IMR-90 (cell line): ENCODE results near the gene ANKRD52. TPM values are rescaled to one million over a fixed set of nuclear protein-coding genes. Genes with fewer than 3 reads are reported as not detected.

Source experiments
- ATAC-seq: fragments of 200-7000 bp; cut with Tn5 transposase; 2 replicates; pipeline ENCODE4 v1.9.1; 2020; ENCODE audit warnings: low read depth, mild to moderate bottlenecking, moderate library complexity
- BruUV-seq: library from RNA; stranded (reverse); fragments of 400-500 nt; replicated peaks from 2 replicates; lab custom pipeline; 2021; lab: Mats Ljungman, UMichigan
- CTCF ChIA-PET: fragments of 300-600 bp; formaldehyde crosslinking; extraction: SDS; loops from one replicate; lab custom pipeline; 2021; ENCODE audit warnings: antibody characterized with exemption; lab: Yijun Ruan, JAX
- POLR2A ChIA-PET: fragments of 300-600 bp; sonication (Branson Sonifier 250); formaldehyde crosslinking; loops from one replicate; lab custom pipeline; 2022; ENCODE audit warnings: antibody characterized with exemption; ENCODE audit not compliant: unreplicated experiment; lab: Charles Lee
- DNase-seq: peaks from one replicate; pipeline ENCODE4 v3.0.0; 2013
- H2AFZ ChIP-seq: replicated peaks from 2 replicates; pipeline ENCODE3; 2013; ENCODE audit warnings: low read length, mild to moderate bottlenecking; ENCODE audit not compliant: poor library complexity
- H2AK5ac ChIP-seq: 2 replicates; pipeline ENCODE4 v1.6.1; 2013; ENCODE audit warnings: low read depth, low read length, inconsistent platforms
- H2AK9ac ChIP-seq: replicated peaks from 2 replicates; pipeline ENCODE3; 2013; ENCODE audit warnings: mild to moderate bottlenecking, low read depth, low read length, moderate library complexity; ENCODE audit not compliant: poor library complexity
- H2BK120ac ChIP-seq: 2 replicates; pipeline ENCODE4 v1.6.1; 2013; ENCODE audit warnings: low read depth, low read length, inconsistent platforms
- H2BK15ac ChIP-seq: 3 replicates; pipeline ENCODE4 v1.6.1; 2013; ENCODE audit warnings: low read depth, low read length, inconsistent platforms
- H2BK20ac ChIP-seq: 2 replicates; pipeline ENCODE4 v1.6.1; 2013; ENCODE audit warnings: low read depth, mild to moderate bottlenecking, inconsistent platforms, low read length, moderate library complexity
- H2BK5ac ChIP-seq: 2 replicates; pipeline ENCODE4 v1.6.1; 2013; ENCODE audit warnings: mild to moderate bottlenecking, low read depth, low read length, inconsistent platforms; ENCODE audit not compliant: poor library complexity, severe bottlenecking
- H3K14ac ChIP-seq: replicated peaks from 2 replicates; pipeline ENCODE4 v1.6.1; 2013; ENCODE audit warnings: low read depth, low read length, inconsistent platforms
- H3K18ac ChIP-seq: 2 replicates; pipeline ENCODE4 v1.6.1; 2013; ENCODE audit warnings: low read depth, low read length, control low read depth
- H3K23ac ChIP-seq: 2 replicates; pipeline ENCODE4 v1.6.1; 2013; ENCODE audit warnings: low read depth, low read length, inconsistent platforms
- H3K27ac ChIP-seq: 2 replicates; pipeline ENCODE4 v1.5.1; 2013; ENCODE audit warnings: mild to moderate bottlenecking, control low read depth, low read length; ENCODE audit not compliant: insufficient read depth
- H3K27me3 ChIP-seq: 2 replicates; pipeline ENCODE4 v1.6.1; 2013; ENCODE audit warnings: low read length; ENCODE audit not compliant: control insufficient read depth, insufficient read depth
- H3K36me3 ChIP-seq: 2 replicates; pipeline ENCODE4 v1.6.1; 2013; ENCODE audit warnings: low read length, mixed read lengths; ENCODE audit not compliant: control insufficient read depth, insufficient read depth
- H3K4ac ChIP-seq: 2 replicates; pipeline ENCODE4 v1.6.1; 2013; ENCODE audit warnings: low read depth, low read length, inconsistent platforms
- H3K4me1 ChIP-seq: 2 replicates; pipeline ENCODE4 v1.6.1; 2013; ENCODE audit warnings: low read length, mixed read lengths; ENCODE audit not compliant: control insufficient read depth, insufficient read depth
- H3K4me2 ChIP-seq: 2 replicates; pipeline ENCODE4 v1.6.1; 2013; ENCODE audit warnings: low read depth, mild to moderate bottlenecking, control low read depth, low read length, moderate library complexity
- H3K4me3 ChIP-seq: 2 replicates; pipeline ENCODE4 v1.5.1; 2013; ENCODE audit warnings: low read depth, mild to moderate bottlenecking, control low read depth, low read length, moderate library complexity; ENCODE audit not compliant: insufficient read depth
- H3K56ac ChIP-seq: 2 replicates; pipeline ENCODE4 v1.6.1; 2013; ENCODE audit warnings: low read length, inconsistent platforms; ENCODE audit not compliant: insufficient read depth; ENCODE audit errors: extremely low read depth
- H3K79me1 ChIP-seq, 2 experiments: 2 replicates each; pipeline ENCODE4 v1.6.1; 2013; ENCODE audit warnings: low read length in 2 of 2, inconsistent platforms in 1 of 2, low read depth in 1 of 2
- H3K9ac ChIP-seq: 2 replicates; pipeline ENCODE4 v1.6.1; 2013; ENCODE audit warnings: low read depth, low read length, control low read depth
- H3K9me1 ChIP-seq: 2 replicates; pipeline ENCODE4 v1.6.1; 2013; ENCODE audit warnings: low read length, inconsistent platforms; ENCODE audit not compliant: insufficient read depth
- H3K9me3 ChIP-seq: 2 replicates; pipeline ENCODE4 v1.6.1; 2013; ENCODE audit warnings: low read length; ENCODE audit not compliant: control insufficient read depth, insufficient read depth
- H4K20me1 ChIP-seq: 2 replicates; pipeline ENCODE4 v1.6.1; 2013; ENCODE audit warnings: low read length, inconsistent platforms; ENCODE audit not compliant: insufficient read depth
- H4K5ac ChIP-seq: 2 replicates; pipeline ENCODE4 v1.6.1; 2013; ENCODE audit warnings: mild to moderate bottlenecking, low read depth, low read length, control low read depth
- H4K8ac ChIP-seq, 2 experiments: 2 replicates each; pipeline ENCODE4 v1.6.1; 2013; ENCODE audit warnings: low read depth in 2 of 2, low read length in 2 of 2, control low read depth in 1 of 2, inconsistent platforms in 1 of 2
- H4K91ac ChIP-seq: 2 replicates; pipeline ENCODE4 v1.6.1; 2013; ENCODE audit warnings: low read depth, low read length, inconsistent platforms; ENCODE audit not compliant: insufficient read depth
- BHLHE40 ChIP-seq: fragments of 150-350 bp; IDR thresholded peaks from 2 replicates; pipeline ENCODE4 v1.6.1; 2016; ENCODE audit warnings: mild to moderate bottlenecking, low read depth, low read length
- CEBPB ChIP-seq: IDR thresholded peaks from 2 replicates; pipeline ENCODE4 v1.6.1; 2012; ENCODE audit warnings: low read depth, low read length, improper control_type of control experiment
- CHD1 ChIP-seq: IDR thresholded peaks from 2 replicates; pipeline ENCODE4 v1.6.1; 2012; ENCODE audit warnings: low read depth, low read length, improper control_type of control experiment
- FOS ChIP-seq: fragments of 150-350 bp; IDR thresholded peaks from 2 replicates; pipeline ENCODE4 v1.6.1; 2016; ENCODE audit warnings: low read depth, low read length
- MAFK ChIP-seq: IDR thresholded peaks from 2 replicates; pipeline ENCODE4 v1.6.1; 2012; ENCODE audit warnings: low read depth, low read length, improper control_type of control experiment
- MAZ ChIP-seq: IDR thresholded peaks from 2 replicates; pipeline ENCODE4 v1.6.1; 2012; ENCODE audit warnings: low read depth, mild to moderate bottlenecking, low read length, improper control_type of control experiment, moderate library complexity, borderline replicate concordance
- NFE2L2 ChIP-seq: fragments of 150-350 bp; IDR thresholded peaks from 2 replicates; pipeline ENCODE4 v1.6.1; 2016; ENCODE audit warnings: low read depth, mild to moderate bottlenecking, low read length
- POLR2A ChIP-seq: IDR thresholded peaks from 2 replicates; pipeline ENCODE4 v1.6.1; 2012; ENCODE audit warnings: mild to moderate bottlenecking, low read depth, low read length
- RAD21 ChIP-seq: IDR thresholded peaks from 2 replicates; pipeline ENCODE4 v1.6.1; 2012; ENCODE audit warnings: low read length, improper control_type of control experiment
- RCOR1 ChIP-seq: IDR thresholded peaks from 2 replicates; pipeline ENCODE4 v1.6.1; 2012; ENCODE audit warnings: mild to moderate bottlenecking, low read length, improper control_type of control experiment; ENCODE audit not compliant: insufficient replicate concordance
- RFX5 ChIP-seq: IDR thresholded peaks from 2 replicates; pipeline ENCODE4 v1.8.0; 2012; ENCODE audit warnings: low read depth, mild to moderate bottlenecking, low read length, moderate library complexity
- SMC3 ChIP-seq: fragments of 150-350 bp; IDR thresholded peaks from 2 replicates; pipeline ENCODE4 v1.6.1; 2016; ENCODE audit warnings: low read depth, mild to moderate bottlenecking, antibody characterized with exemption, low read length, moderate library complexity
- WGBS, 2 experiments: methylation state at CpG; one replicate each; pipeline versions ENCODE4 v1.1.5 to v1.1.7; 2013; ENCODE audit warnings: missing lambda C conversion rate in 2 of 2; ENCODE audit not compliant: insufficient read length in 1 of 2; ENCODE audit errors: extremely low coverage in 2 of 2; 5-methylcytosine and 5-hydroxymethylcytosine counted together
- dilution Hi-C: fragments of 300-500 bp; cut with HindIII; formaldehyde crosslinking; loops from one replicate; pipeline ENCODE4 v1.14.3; 2018; ENCODE audit warnings: low sequenced_read_pairs; ENCODE audit not compliant: unreplicated experiment
- in situ Hi-C: fragments of 300-500 bp; cut with MboI; formaldehyde crosslinking; loops from 3 replicates; pipeline ENCODE4 v1.14.3; 2019; ENCODE audit warnings: low sequenced_read_pairs, inconsistent platforms, mixed read lengths
- intact Hi-C: fragments of 100-400 bp; cut with micrococcal nuclease; formaldehyde crosslinking; loops from 2 replicates; pipeline ENCODE4 v1.10.0; 2022
- polyA plus RNA-seq, 3 experiments: library from polyadenylated mRNA; depleted of rRNA; stranded (reverse); fragments of >200 nt; gene quantifications; 2 replicates each; pipeline ENCODE4 v1.2.3, GENCODE V29; 2012; ENCODE audit warnings: low replicate concordance in 1 of 3
- total RNA-seq: library from RNA; depleted of rRNA; stranded (reverse); fragments of >200 nt; gene quantifications from 2 replicates; pipeline ENCODE4 v1.2.3, GENCODE V29; 2012
- TF ChIP-seq, protein P1 (sequence below): fragments of 150-350 bp; IDR thresholded peaks from 2 replicates; pipeline ENCODE4 v1.6.1; 2016; ENCODE audit warnings: low read depth, mild to moderate bottlenecking, low read length, moderate library complexity, borderline replicate concordance
- TF ChIP-seq, protein P2 (sequence below): conservative IDR thresholded peaks from 2 replicates; pipeline ENCODE4 v1.5.1; 2012; ENCODE audit warnings: mild to moderate bottlenecking, low read depth, low read length, improper control_type of control experiment

Gene ANKRD52
- total and polyA plus RNA-seq, 2 of the 4 experiments (the other 2 are of a cell fraction) = 15.4 to 35.9 TPM

DNA sequence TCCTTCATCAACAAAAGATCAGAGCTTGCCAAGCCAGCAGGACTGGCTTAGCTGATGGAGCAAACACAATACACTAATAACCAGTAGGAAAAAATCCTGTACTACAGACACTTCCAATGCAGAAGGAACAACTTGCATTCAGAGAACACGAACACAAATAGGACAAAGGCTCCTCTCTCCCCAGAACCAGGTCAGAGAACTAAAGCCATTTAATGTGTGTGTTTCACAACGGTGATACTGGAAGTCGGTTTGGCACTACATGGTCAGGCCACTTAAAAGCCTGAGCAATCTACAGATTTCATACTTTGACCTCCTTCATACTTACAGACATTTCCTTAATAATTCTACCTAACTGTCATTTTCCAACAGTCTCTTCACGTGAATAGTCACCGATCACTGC lies 35.6 kb upstream of the ANKRD52 start:
- no peak overlapping the region for H3K23ac ChIP-seq
- no peak overlapping the region for H4K5ac ChIP-seq
- H2AFZ ChIP-seq = no peak overlapping the region
- peaks cover 7% of the 10 kb centered on the region for H3K9me1 ChIP-seq
- no peak overlapping the region for H4K8ac ChIP-seq
- H3K4me1 ChIP-seq = peaks cover 4% of the 10 kb centered on the region; the same call in 1 of the 2 replicates
- no peak overlapping the region for H2BK15ac ChIP-seq
- no peak overlapping the region for H3K9ac ChIP-seq
- no TSS peak for BruUV-seq
- no peak overlapping the region for H4K91ac ChIP-seq
- ChIA-PET POLR2A (no interaction called here), CTCF (no interaction called here)
- H4K20me1 ChIP-seq = peaks cover 23% of the 10 kb centered on the region
- no peak overlapping the region for H2BK120ac ChIP-seq
- WGBS, 2 experiments = 97% methylated on average over 4 of the region's 5 CpGs; no CpG with 5 or more reads in 1 of the 2 experiments
- in situ Hi-C loops = no loop called here
- no peak overlapping the region for H2BK5ac ChIP-seq
- peaks cover 24 to 74% of the 10 kb centered on the region in 2 experiments for H3K79me1 ChIP-seq
- intact Hi-C loops = no loop called here
- no peak overlapping the region for H3K4me2 ChIP-seq
- H3K4me3 ChIP-seq = no peak overlapping the region
- dilution Hi-C loops = no loop called here
- H3K18ac ChIP-seq = no peak overlapping the region
- H3K27ac ChIP-seq = no peak overlapping the region
- no peak overlapping the region for H3K56ac ChIP-seq
- peaks cover 19% of the 10 kb centered on the region for H3K36me3 ChIP-seq
- no peaks in the 10 kb centered on the region for H3K27me3 ChIP-seq
- DNase-seq (no peak), ATAC-seq (no peak)
- H2BK20ac ChIP-seq = no peak overlapping the region
- H3K14ac ChIP-seq = no peak overlapping the region
- H2AK5ac ChIP-seq = no peak overlapping the region
- no peaks in the 10 kb centered on the region for H3K9me3 ChIP-seq
- no peak overlapping the region for H3K4ac ChIP-seq
- TF ChIP-seq MAFK (no peak), NFE2L2 (no peak), POLR2A (no peak), RCOR1 (no peak), FOS (no peak), CEBPB (no peak), RAD21 (no peak), BHLHE40 (no peak), SMC3 (no peak), CHD1 (no peak), MAZ (no peak), RFX5 (no peak)
- TF ChIP-seq, protein P1, sequence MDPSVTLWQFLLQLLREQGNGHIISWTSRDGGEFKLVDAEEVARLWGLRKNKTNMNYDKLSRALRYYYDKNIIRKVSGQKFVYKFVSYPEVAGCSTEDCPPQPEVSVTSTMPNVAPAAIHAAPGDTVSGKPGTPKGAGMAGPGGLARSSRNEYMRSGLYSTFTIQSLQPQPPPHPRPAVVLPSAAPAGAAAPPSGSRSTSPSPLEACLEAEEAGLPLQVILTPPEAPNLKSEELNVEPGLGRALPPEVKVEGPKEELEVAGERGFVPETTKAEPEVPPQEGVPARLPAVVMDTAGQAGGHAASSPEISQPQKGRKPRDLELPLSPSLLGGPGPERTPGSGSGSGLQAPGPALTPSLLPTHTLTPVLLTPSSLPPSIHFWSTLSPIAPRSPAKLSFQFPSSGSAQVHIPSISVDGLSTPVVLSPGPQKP = no peak
- TF ChIP-seq, protein P2, sequence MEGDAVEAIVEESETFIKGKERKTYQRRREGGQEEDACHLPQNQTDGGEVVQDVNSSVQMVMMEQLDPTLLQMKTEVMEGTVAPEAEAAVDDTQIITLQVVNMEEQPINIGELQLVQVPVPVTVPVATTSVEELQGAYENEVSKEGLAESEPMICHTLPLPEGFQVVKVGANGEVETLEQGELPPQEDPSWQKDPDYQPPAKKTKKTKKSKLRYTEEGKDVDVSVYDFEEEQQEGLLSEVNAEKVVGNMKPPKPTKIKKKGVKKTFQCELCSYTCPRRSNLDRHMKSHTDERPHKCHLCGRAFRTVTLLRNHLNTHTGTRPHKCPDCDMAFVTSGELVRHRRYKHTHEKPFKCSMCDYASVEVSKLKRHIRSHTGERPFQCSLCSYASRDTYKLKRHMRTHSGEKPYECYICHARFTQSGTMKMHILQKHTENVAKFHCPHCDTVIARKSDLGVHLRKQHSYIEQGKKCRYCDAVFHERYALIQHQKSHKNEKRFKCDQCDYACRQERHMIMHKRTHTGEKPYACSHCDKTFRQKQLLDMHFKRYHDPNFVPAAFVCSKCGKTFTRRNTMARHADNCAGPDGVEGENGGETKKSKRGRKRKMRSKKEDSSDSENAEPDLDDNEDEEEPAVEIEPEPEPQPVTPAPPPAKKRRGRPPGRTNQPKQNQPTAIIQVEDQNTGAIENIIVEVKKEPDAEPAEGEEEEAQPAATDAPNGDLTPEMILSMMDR = no peak
- peak overlapping the region; percentile 76 for H2AK9ac ChIP-seq
